Activated naive CD4-positive, alpha-beta T cell treated with anti-CD3 and anti-CD28 coated beads for 36 hours (primary cell): ENCODE measurements around the gene IL4R. TPM values are rescaled to one million over a fixed set of nuclear protein-coding genes. Genes with fewer than 3 reads are reported as not detected.
A peak's percentile ranks its signal among the peaks of the same experiment; 100 is the strongest.
"Not testable (repeated sequence)": the region's sequence is repeated elsewhere in the genome, so short reads cannot be mapped to it uniquely, and the experiment has no call there.

ENCODE experiments used
- CTCF ChIA-PET: fragments of 350-600 bp; sonication (Branson Sonifier 250); formaldehyde crosslinking; loops from one replicate; lab custom pipeline; 2021; ENCODE audit warnings: antibody characterized with exemption; lab: Charles Lee
- DNase-seq: peaks from one replicate; pipeline ENCODE4 v3.0.0-alpha.2; 2020
- H3K27ac Mint-ChIP-seq: one replicate; pipeline ENCODE4 v1.8.0; 2021; ENCODE audit warnings: mild to moderate bottlenecking, mixed read lengths
- H3K27me3 Mint-ChIP-seq: one replicate; pipeline ENCODE4 v1.8.0; 2021; ENCODE audit warnings: low read depth, mixed read lengths
- H3K36me3 Mint-ChIP-seq: one replicate; pipeline ENCODE4 v1.8.0; 2021; ENCODE audit warnings: low read depth, mixed read lengths
- H3K4me1 Mint-ChIP-seq: one replicate; pipeline ENCODE4 v1.8.0; 2021; ENCODE audit warnings: low read depth, mixed read lengths
- H3K4me3 Mint-ChIP-seq: one replicate; pipeline ENCODE4 v1.8.0; 2021; ENCODE audit warnings: mild to moderate bottlenecking, moderate library complexity, mixed read lengths
- H3K9me3 Mint-ChIP-seq: one replicate; pipeline ENCODE4 v1.8.0; 2021; ENCODE audit warnings: mixed read lengths
- intact Hi-C: fragments of 100-400 bp; cut with micrococcal nuclease; formaldehyde crosslinking; loops from one replicate; pipeline ENCODE4 v1.15.1; 2023
- total RNA-seq, 2 experiments: library from RNA; stranded (reverse); gene quantifications; one replicate each; pipeline ENCODE4 v1.2.3, GENCODE V29; 2021

IL4R gene
- total RNA-seq, 2 experiments from 2014 or later, result 162 to 170 TPM

DNA sequence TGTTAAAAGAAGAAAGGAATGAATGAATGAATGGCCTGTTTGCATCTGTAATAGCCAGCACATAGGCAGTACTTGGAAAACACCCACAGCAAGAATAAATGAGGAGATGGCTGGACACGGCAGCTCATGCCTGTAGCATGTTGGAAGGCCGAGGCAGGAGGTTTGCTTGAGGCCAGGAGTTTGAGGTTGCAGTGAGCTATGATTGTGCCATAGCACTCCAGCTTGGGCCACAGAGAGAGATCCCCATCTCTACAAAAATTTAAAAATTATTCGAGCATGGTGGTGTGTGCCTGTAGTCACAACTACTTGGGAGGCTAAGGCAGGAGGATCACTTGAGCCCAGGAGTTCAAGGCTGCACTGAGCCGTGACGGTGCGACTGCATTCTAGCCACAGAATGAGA is 12.5 kb downstream of the IL4R start:
- Mint-ChIP-seq H3K4me1 (peaks cover 86% of the 10 kb centered on the region), H3K27me3 (no peaks in the 10 kb centered on the region), H3K36me3 (peaks cover 59% of the 10 kb centered on the region), H3K9me3 (no peaks in the 10 kb centered on the region), H3K27ac (peak overlapping the region; percentile 91), H3K4me3 (peak overlapping the region; percentile 55)
- CTCF ChIA-PET, result no interaction called here
- intact Hi-C loops, result no loop called here
- DNase-seq, result no peak

DNA sequence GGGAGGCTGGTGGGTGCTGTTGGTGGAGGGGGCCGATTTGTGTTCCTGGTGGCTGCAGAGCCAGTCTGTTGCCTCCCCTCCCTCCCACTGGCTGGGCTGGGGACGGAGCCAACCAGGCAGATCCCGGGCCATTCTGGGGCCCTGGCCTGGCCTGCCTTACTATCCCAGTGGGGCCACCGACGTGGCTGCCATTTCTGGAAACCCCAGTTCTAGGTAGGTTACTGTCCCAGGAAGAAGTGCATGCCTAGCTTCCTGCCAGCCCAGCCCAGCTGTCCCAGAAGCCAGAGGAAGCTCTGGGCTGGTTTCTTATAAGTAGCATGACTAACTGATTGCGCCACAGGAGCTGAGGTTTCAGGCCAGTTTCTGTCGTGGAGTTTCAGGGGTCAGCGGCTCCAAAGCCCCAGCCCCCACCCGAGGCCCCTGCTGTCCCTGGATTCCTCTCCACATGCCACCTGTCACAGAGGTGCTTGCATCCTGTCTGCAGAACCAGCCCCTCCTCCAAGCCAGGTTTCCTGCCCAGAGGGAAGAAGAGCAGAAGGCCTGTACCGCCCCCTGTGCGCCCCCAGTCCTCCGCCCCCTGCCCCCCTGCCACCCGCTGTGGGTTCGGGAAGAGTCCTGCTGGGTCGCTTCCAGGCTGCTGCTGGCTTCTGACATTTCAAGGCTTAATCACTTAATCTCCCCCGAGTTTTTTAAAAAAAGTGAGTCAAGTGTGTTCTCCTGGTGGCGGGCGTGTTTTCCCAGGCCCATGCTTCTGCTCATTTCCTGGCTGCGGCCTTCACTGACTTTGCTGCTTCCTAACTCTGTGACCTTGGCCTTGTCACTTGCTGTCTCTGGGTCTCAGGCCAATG is 13.2 kb downstream of the IL4R start:
- intact Hi-C loops, result loop anchor here (1.0 kb wide), 2 partner anchors 9 to 90 kb away; no protein-coding TSS in a partner anchor
- DNase-seq, result peak; percentile 69
- peaks cover 84% of the 10 kb centered on the region for H3K4me1 Mint-ChIP-seq
- H3K9me3 Mint-ChIP-seq, result no peaks in the 10 kb centered on the region
- no peaks in the 10 kb centered on the region for H3K27me3 Mint-ChIP-seq
- H3K4me3 Mint-ChIP-seq, result peak overlapping the region; percentile 55
- H3K36me3 Mint-ChIP-seq, result peaks cover 60% of the 10 kb centered on the region
- peak overlapping the region; percentile 91 for H3K27ac Mint-ChIP-seq
- CTCF ChIA-PET, result interaction anchor here (0.6 to 1.4 kb wide), 3 partner anchors 9 to 92 kb away, joined by 4 to 8 read pairs (median 4); no protein-coding TSS in a partner anchor

DNA sequence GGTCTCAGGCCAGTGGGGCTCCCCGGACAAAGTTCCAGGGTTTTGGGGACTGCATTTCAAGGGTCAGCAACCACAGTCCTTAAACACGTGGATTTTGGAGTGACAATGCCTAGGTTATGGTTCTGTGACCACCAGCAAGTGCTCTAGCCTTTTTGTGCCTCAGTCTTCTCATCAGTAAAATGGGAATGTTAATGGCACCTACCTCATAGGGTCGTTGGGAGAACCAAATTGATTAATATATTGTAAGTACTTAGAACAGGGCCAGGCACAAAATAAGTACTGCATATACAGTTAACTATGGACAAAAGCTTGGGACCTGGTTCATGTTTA is 13.8 kb downstream of the IL4R start:
- intact Hi-C loops, result loop anchor here (1.0 kb wide), 2 partner anchors 9 to 90 kb away; no protein-coding TSS in a partner anchor
- Mint-ChIP-seq H3K9me3 (no peaks in the 10 kb centered on the region), H3K4me3 (peak overlapping the region; percentile 55), H3K27ac (peak overlapping the region; percentile 91), H3K4me1 (peaks cover 84% of the 10 kb centered on the region), H3K27me3 (no peaks in the 10 kb centered on the region), H3K36me3 (peaks cover 60% of the 10 kb centered on the region)
- CTCF ChIA-PET, result interaction anchor here (0.6 to 1.4 kb wide), 3 partner anchors 9 to 92 kb away, joined by 4 to 8 read pairs (median 4); no protein-coding TSS in a partner anchor
- no peak for DNase-seq

DNA sequence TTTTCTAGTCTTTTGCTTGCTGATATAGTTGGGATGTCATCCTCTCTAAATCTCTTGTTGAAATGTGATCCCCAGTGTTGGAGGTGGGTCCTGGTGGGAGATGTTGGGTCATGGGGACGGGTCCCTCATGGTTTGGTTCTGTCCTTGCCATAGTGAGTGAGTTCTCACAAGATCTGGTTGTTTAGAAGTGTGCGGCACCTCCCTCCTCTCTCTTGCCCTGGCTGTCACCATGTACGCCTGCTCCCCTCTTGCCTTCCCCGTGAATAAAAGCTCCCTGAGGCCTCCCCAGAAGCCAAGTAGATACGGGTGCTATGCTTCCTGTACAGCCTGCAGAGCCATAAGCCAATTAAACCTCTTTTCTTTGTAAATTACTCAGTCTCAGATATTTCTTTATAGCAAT is 15.2 kb downstream of the IL4R start:
- H3K27ac Mint-ChIP-seq, result peak overlapping the region; percentile 91
- H3K4me1 Mint-ChIP-seq, result peaks cover 79% of the 10 kb centered on the region
- DNase-seq, result no peak
- no peaks in the 10 kb centered on the region for H3K9me3 Mint-ChIP-seq
- H3K4me3 Mint-ChIP-seq, result no peak overlapping the region
- peaks cover 61% of the 10 kb centered on the region for H3K36me3 Mint-ChIP-seq
- H3K27me3 Mint-ChIP-seq, result no peaks in the 10 kb centered on the region
- CTCF ChIA-PET, result interaction anchor here (0.6 to 0.9 kb wide), 2 partner anchors 12 to 44 kb away, joined by 3 read pairs; no protein-coding TSS in a partner anchor
- intact Hi-C loops, result no loop called here

DNA sequence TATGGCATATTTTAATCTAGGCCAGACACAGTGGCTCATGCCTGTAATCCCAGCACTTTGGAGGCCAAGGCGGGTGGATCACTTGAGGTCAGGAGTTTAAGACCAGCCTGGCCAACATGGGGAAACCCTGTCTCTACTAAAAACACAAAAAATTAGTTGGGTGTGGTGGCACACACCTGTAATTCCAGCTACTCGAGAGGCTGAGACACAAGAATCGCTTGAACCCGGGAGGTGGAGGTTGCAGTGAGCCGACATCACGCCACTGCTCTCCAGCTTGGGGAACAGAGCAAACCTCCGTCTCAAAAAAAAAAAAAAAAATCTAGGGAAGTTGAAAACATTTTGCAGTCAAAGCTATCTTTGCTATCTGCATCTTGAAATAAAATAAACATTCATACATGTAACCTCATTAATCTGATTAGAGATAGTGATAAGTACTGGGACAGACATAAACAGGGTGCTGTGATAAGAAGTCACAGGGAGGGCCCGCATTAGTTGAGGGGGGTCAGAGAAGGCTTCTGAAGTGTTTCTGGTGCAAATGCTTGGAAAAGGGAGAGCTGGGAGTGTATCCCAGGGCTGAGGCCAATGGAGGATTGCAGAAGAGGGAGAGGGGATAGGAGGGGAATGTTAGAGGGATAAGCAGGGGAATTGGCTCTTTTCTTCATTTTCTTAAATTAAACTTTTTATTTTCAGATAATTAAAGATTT is 15.8 kb downstream of the IL4R start:
- CTCF ChIA-PET, result interaction anchor here (0.6 to 0.8 kb wide), 3 partner anchors 43 to 152 kb away, joined by 3 read pairs; no protein-coding TSS in a partner anchor
- not testable (repeated sequence) for H3K9me3 Mint-ChIP-seq, H3K4me3 Mint-ChIP-seq, H3K27me3 Mint-ChIP-seq, DNase-seq
- Mint-ChIP-seq H3K36me3 (peaks cover 62% of the 10 kb centered on the region), H3K4me1 (peaks cover 79% of the 10 kb centered on the region), H3K27ac (peak overlapping the region; percentile 71)
- intact Hi-C loops, result loop anchor here (10.0 kb wide), 1 partner anchor 215 kb away; the partner anchor contains the start of gene GTF3C1

DNA sequence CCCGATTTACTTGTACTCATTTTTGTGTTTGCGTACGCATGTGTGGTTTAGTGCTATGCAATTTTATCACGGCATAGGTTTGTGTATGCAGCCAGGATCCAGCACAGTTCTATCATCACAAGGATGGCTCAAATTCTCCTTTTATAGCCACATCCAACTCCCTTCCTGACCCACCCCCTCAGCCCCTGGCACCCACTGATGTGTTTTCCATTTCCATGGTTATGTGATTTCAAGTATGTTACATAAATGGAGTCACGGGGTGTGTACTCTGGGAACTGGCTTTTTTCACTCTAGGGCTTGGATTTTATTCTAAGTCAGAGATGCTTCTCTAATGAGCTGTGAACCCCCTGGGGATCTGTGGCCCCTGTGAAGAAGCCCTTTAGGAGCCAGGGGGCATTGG is 16.8 kb downstream of the IL4R start:
- intact Hi-C loops, result loop anchor here (10.0 kb wide), 1 partner anchor 214 kb away; the partner anchor contains the start of gene GTF3C1
- H3K36me3 Mint-ChIP-seq, result peaks cover 66% of the 10 kb centered on the region
- H3K4me3 Mint-ChIP-seq, result no peak overlapping the region
- peak overlapping the region; percentile 71 for H3K27ac Mint-ChIP-seq
- no peak for DNase-seq
- CTCF ChIA-PET, result interaction anchor here (1.2 to 1.4 kb wide), 2 partner anchors 24 to 101 kb away, joined by 4 to 5 read pairs; no protein-coding TSS in a partner anchor
- no peaks in the 10 kb centered on the region for H3K27me3 Mint-ChIP-seq
- H3K4me1 Mint-ChIP-seq, result peaks cover 78% of the 10 kb centered on the region
- no peaks in the 10 kb centered on the region for H3K9me3 Mint-ChIP-seq

DNA sequence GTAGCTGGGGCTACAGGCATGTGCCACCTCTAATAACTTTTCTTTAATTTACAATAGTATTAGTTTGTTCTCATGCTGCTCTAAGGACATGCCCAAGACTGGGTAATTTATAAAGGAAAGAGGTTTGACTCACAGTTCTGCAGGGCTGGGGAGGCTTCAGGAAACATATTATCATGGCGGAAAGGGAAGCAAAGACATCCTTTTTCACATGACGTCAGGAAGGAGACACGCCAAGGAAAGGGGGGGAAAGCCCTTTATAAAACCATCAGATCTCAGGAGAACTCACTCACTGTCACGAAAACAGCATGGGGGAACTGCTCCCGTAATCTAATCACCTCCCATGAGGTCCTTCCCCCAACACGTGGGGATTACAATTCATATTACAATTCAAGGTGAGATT is 18.3 kb downstream of the IL4R start:
- peak overlapping the region; percentile 46 for H3K27ac Mint-ChIP-seq
- no peaks in the 10 kb centered on the region for H3K9me3 Mint-ChIP-seq
- CTCF ChIA-PET, result no interaction called here
- H3K4me3 Mint-ChIP-seq, result no peak overlapping the region
- peak; percentile 32 for DNase-seq
- intact Hi-C loops, result loop anchor here (10.0 kb wide), 1 partner anchor 213 kb away; the partner anchor contains the start of gene GTF3C1
- H3K4me1 Mint-ChIP-seq, result peaks cover 76% of the 10 kb centered on the region
- H3K36me3 Mint-ChIP-seq, result peaks cover 72% of the 10 kb centered on the region
- no peaks in the 10 kb centered on the region for H3K27me3 Mint-ChIP-seq

DNA sequence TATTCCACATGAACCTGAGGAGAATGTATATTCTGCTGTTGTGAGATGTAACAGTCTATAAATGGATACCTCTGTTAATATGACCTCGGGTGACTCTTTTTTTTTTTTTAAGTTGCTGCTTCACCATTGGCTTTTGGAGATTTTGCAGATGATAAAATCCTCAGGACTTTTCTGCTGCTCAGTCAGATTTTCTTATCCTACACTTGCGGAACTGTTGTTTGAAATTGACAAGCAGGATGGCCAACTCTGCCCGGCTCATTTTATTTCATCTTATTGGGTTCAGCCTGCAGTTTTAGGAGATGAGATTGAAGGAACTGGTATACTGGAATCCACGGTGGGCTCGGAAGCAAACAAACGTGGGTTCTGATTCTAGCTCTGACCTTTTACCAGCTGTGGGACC is 19.3 kb downstream of the IL4R start:
- Mint-ChIP-seq H3K4me3 (no peak overlapping the region), H3K27ac (no peak overlapping the region), H3K9me3 (no peaks in the 10 kb centered on the region), H3K27me3 (no peaks in the 10 kb centered on the region), H3K36me3 (peaks cover 74% of the 10 kb centered on the region), H3K4me1 (peaks cover 69% of the 10 kb centered on the region)
- CTCF ChIA-PET, result no interaction called here
- intact Hi-C loops, result loop anchor here (10.0 kb wide), 1 partner anchor 212 kb away; the partner anchor contains the start of gene GTF3C1
- no peak for DNase-seq

DNA sequence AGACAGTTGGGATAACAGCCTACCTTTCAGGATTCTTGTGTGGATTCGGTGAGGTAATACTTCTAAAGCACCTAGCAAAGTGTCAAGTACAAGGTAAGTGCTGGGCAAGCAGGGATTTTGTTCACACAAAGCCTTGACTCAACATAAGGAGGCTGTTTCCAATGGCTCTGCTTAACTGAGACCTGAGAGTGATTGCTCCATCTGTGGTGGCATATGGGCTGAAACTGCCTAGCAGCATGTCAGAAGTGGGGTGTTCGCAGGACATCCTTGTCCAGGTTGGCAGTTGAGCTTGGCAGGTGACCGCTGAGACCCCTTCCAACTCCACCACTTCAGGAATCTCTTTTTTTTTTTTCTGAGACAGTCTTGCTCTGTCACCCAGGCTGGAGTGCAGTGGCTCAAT is 19.8 kb downstream of the IL4R start:
- Mint-ChIP-seq H3K4me3 (no peak overlapping the region), H3K27me3 (no peaks in the 10 kb centered on the region), H3K36me3 (peaks cover 79% of the 10 kb centered on the region), H3K4me1 (peaks cover 69% of the 10 kb centered on the region), H3K27ac (no peak overlapping the region), H3K9me3 (no peaks in the 10 kb centered on the region)
- intact Hi-C loops, result loop anchor here (10.0 kb wide), 1 partner anchor 211 kb away; the partner anchor contains the start of gene GTF3C1
- no peak for DNase-seq
- CTCF ChIA-PET, result no interaction called here

DNA sequence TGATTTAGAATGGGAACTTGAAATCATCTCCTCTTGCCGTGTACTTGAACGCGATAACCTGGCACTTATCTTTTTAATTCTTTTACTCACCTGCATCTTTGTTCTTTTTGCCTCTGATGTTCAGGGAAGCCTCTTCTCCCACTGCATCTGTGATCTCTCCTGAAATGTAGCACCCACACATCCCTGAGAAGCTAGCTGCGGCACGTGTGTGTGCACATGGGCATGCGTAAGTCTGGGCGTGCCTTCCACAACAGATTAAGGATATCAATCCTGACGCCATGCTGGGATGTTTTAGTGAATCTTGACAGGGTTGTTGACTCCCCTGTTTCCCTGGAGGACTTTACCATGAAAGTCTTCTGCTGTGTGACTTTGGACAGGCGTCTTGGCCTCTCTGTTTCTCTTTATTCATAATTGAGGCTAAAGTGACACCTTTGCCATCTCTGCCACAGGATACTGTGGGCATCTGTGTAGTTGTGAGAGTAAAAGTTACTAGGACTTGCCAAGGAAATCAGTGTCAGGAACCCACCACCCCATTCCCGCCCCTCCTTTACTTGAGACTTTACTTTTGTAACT is 20.5 kb downstream of the IL4R start:
- Mint-ChIP-seq H3K27me3 (no peaks in the 10 kb centered on the region), H3K4me3 (no peak overlapping the region), H3K36me3 (peaks cover 80% of the 10 kb centered on the region), H3K4me1 (peaks cover 64% of the 10 kb centered on the region), H3K27ac (peak overlapping the region; percentile 68), H3K9me3 (no peaks in the 10 kb centered on the region)
- intact Hi-C loops, result loop anchor here (10.0 kb wide), 1 partner anchor 211 kb away; the partner anchor contains the start of gene GTF3C1
- CTCF ChIA-PET, result no interaction called here
- DNase-seq, result no peak

DNA sequence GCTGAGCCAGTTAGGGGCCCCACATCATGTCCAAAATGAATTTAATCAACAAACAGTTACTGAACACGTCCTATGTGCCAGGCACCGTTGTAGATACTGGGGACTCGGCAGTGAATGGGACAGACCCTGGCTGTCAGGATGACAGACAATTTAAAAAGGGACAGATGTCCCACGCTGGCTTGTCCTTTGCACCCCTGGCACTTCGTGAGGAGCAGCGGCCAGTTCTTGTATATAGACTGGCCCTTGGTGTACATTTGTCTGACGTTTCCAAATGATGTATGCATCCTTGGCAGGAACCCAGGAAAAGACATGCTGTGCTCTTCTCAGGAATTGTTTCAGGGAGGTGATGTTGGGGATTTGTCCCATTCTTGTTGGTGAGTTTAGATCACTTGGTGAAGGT is 21.1 kb downstream of the IL4R start:
- no peak overlapping the region for H3K4me3 Mint-ChIP-seq
- no peaks in the 10 kb centered on the region for H3K27me3 Mint-ChIP-seq
- H3K36me3 Mint-ChIP-seq, result peaks cover 81% of the 10 kb centered on the region
- H3K9me3 Mint-ChIP-seq, result no peaks in the 10 kb centered on the region
- peaks cover 61% of the 10 kb centered on the region for H3K4me1 Mint-ChIP-seq
- intact Hi-C loops, result loop anchor here (10.0 kb wide), 1 partner anchor 210 kb away; the partner anchor contains the start of gene GTF3C1
- peak overlapping the region; percentile 68 for H3K27ac Mint-ChIP-seq
- no peak for DNase-seq
- CTCF ChIA-PET, result no interaction called here
